Measurements from ENCODE around the gene LRRC28.
"Not testable (repeated sequence)": the region's sequence is repeated elsewhere in the genome, so short reads cannot be mapped to it uniquely, and the experiment has no call there.

The LRRC28 gene

GRCh38 chr15:99396375-99396774, 145.1 kb downstream of the LRRC28 start:
- DNase-seq (ENCODE audit: low read depth in 3 of 3), result no peak

GRCh38 chr15:99399061-99399460, 147.8 kb downstream of the LRRC28 start:
- no peak for DNase-seq (ENCODE audit: low read depth in 3 of 3)

- DNase-seq (ENCODE audit: low read depth in 3 of 3), result no peak
These were observed 148.3 kb downstream of the LRRC28 start for GRCh38 chr15:99399618-99400017.

- DNase-seq (ENCODE audit: low read depth in 3 of 3), result not testable (repeated sequence)
These were observed 149.9 kb downstream of the LRRC28 start for GRCh38 chr15:99401216-99401615.

GRCh38 chr15:99402014-99402729, 150.9 kb downstream of the LRRC28 start:
- no peak for DNase-seq (ENCODE audit: low read depth in 3 of 3)

- no peak for DNase-seq (ENCODE audit: low read depth in 3 of 3)
These were observed 152.3 kb downstream of the LRRC28 start for GRCh38 chr15:99403597-99403996.

- DNase-seq (ENCODE audit: low read depth in 3 of 3), result no peak
These were observed 153.2 kb downstream of the LRRC28 start for GRCh38 chr15:99404454-99404853.

- DNase-seq (ENCODE audit: low read depth in 3 of 3), result no peak
These were observed 154.8 kb downstream of the LRRC28 start for GRCh38 chr15:99406120-99406519.

GRCh38 chr15:99406716-99407487, 155.6 kb downstream of the LRRC28 start:
- no peak for DNase-seq (ENCODE audit: low read depth in 3 of 3)

GRCh38 chr15:99407716-99408115, 156.4 kb downstream of the LRRC28 start:
- DNase-seq (ENCODE audit: low read depth in 3 of 3), result no peak

GRCh38 chr15:99408236-99409096, 157.2 kb downstream of the LRRC28 start:
- DNase-seq (ENCODE audit: low read depth in 3 of 3), result no peak

- no peak for DNase-seq (ENCODE audit: low read depth in 3 of 3)
These were observed 157.8 kb downstream of the LRRC28 start for GRCh38 chr15:99409097-99409473.

GRCh38 chr15:99409560-99409959, 158.3 kb downstream of the LRRC28 start:
- DNase-seq (ENCODE audit: low read depth in 3 of 3), result no peak

GRCh38 chr15:99410477-99410876, 159.2 kb downstream of the LRRC28 start:
- DNase-seq (ENCODE audit: low read depth in 3 of 3), result no peak

- no peak for DNase-seq (ENCODE audit: low read depth in 3 of 3)
These were observed 160.0 kb downstream of the LRRC28 start for GRCh38 chr15:99411234-99411633.

- DNase-seq (ENCODE audit: low read depth in 3 of 3), result no peak
These were observed 160.8 kb downstream of the LRRC28 start for GRCh38 chr15:99412082-99412481.

GRCh38 chr15:99412626-99413025, 161.3 kb downstream of the LRRC28 start:
- no peak for DNase-seq (ENCODE audit: low read depth in 3 of 3)

GRCh38 chr15:99413955-99414754, 162.9 kb downstream of the LRRC28 start:
- no peak for DNase-seq (ENCODE audit: low read depth in 3 of 3)

- DNase-seq (ENCODE audit: low read depth in 3 of 3), result no peak
These were observed 163.8 kb downstream of the LRRC28 start for GRCh38 chr15:99414755-99415731.
